ENCODE measurements around the gene MRPL19. TPM values are rescaled to one million over a fixed set of nuclear protein-coding genes. Genes with fewer than 3 reads are reported as not detected.

The MRPL19 gene
- total RNA-seq, 1 donor from 2014 or later = 70.6 TPM

DNA sequence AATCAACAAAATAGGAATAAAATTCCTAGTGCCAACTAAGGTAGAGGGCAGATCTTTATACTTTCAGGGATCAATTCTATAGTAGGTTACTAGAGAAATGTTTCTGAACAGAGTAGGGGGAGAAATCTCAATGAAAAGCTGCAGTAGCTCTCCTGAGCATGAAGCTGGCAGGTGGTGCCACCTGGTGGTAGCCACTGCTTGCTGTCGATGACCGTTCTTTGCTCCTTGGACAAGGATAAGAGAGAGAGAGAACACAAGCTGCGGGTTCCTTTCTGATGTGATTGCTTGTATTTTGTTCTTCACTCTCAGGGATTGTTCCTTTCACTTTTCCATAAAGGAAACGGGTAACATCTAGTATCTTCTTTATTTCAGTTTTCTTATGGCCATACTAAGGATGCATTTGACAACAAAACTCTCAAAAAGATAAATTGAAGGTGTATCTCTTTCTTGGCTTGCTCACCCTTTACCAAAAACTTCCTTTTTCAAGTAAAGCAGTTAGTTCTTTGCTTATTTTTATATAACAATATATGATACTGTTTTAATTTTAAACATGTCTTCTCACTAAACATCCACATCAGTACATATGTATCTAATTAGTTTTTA is 18.6 kb upstream of the MRPL19 start:
- no peak overlapping the region for H3K4me3 Mint-ChIP-seq
- H3K27ac Mint-ChIP-seq = no peak overlapping the region
- H3K9me3 Mint-ChIP-seq = no peaks in the 10 kb centered on the region
- no peaks in the 10 kb centered on the region for H3K4me1 Mint-ChIP-seq
- intact Hi-C loops (cut with micrococcal nuclease) = loop anchor here (1.0 to 10.0 kb wide), 2 partner anchors 164 to 713 kb away; no protein-coding TSS in a partner anchor
- H3K27me3 Mint-ChIP-seq = peaks cover 22% of the 10 kb centered on the region
- DNase-seq = peak; percentile 86
- no peaks in the 10 kb centered on the region for H3K36me3 Mint-ChIP-seq (ENCODE audit: low read depth)

DNA sequence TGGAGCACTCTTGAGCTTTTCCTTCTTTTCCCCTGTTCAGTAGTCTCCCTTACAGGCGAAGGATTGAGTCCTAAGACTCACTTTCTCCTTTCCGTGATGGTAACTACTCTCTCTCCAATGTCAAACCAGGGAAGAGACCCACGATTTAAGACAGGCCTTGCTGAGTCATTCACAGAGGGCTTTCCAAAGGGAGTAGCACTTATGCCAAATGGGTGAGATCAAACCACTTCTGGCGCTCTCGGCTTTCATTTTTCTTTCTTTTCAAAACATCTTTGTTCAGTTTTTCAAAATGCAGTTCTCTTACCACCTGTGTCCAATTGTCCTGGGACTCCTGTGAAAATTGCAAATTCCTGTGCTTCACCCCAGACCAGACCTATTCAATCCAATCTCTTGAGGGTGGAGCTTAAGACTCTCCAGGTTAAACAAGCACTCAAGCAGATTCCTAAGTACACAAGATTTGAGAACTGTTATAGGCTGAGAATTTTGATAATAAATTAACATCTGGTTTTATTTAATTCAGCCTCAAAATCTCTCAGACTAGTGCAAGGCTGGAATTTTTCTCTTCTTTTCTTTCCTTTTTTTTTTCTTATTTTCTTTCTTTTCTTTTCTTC is 14.4 kb upstream of the MRPL19 start:
- Mint-ChIP-seq H3K4me1 (no peaks in the 10 kb centered on the region), H3K27ac (no peak overlapping the region), H3K27me3 (peaks cover 21% of the 10 kb centered on the region), H3K4me3 (no peak overlapping the region), H3K36me3 (ENCODE audit: low read depth) (no peaks in the 10 kb centered on the region), H3K9me3 (no peaks in the 10 kb centered on the region)
- intact Hi-C loops (cut with micrococcal nuclease) = no loop called here
- no peak for DNase-seq

DNA sequence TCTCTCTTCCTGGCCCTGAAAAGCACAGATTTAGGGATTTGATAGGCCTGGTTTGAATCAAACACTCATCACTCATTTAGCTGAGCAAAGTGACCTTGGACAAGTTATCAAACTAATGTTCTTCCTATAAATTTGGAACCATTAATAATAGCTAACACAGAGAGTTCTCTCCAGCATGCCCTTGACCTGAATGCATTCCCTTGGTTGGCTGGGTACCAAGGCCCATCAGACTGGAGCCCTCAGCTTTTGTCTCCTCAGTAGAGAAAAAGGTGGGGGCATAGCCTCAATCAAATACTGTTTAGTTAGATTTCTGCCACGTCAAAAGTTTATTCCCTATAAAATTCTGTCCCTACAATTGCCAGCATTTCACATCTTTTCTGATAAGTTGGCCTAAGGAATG is 13.8 kb upstream of the MRPL19 start:
- H3K36me3 Mint-ChIP-seq (ENCODE audit: low read depth) = no peaks in the 10 kb centered on the region
- H3K9me3 Mint-ChIP-seq = no peaks in the 10 kb centered on the region
- H3K4me3 Mint-ChIP-seq = no peak overlapping the region
- H3K4me1 Mint-ChIP-seq = no peaks in the 10 kb centered on the region
- no peak for DNase-seq
- no peak overlapping the region for H3K27ac Mint-ChIP-seq
- intact Hi-C loops (cut with micrococcal nuclease) = no loop called here
- peaks cover 26% of the 10 kb centered on the region for H3K27me3 Mint-ChIP-seq

- no peaks in the 10 kb centered on the region for H3K9me3 Mint-ChIP-seq
- intact Hi-C loops (cut with micrococcal nuclease) = no loop called here
- H3K4me3 Mint-ChIP-seq = no peak overlapping the region
- no peaks in the 10 kb centered on the region for H3K36me3 Mint-ChIP-seq (ENCODE audit: low read depth)
- peaks cover 29% of the 10 kb centered on the region for H3K27me3 Mint-ChIP-seq
- DNase-seq = no peak
- no peak overlapping the region for H3K27ac Mint-ChIP-seq
- H3K4me1 Mint-ChIP-seq = no peaks in the 10 kb centered on the region
Measured at GRCh38 chr2:75633620-75634019, 13.0 kb upstream of the MRPL19 start.

- intact Hi-C loops (cut with micrococcal nuclease) = no loop called here
- Mint-ChIP-seq H3K36me3 (ENCODE audit: low read depth) (no peaks in the 10 kb centered on the region), H3K27me3 (peaks cover 29% of the 10 kb centered on the region)
Measured at GRCh38 chr2:75634945-75635344, 11.6 kb upstream of the MRPL19 start.

DNA sequence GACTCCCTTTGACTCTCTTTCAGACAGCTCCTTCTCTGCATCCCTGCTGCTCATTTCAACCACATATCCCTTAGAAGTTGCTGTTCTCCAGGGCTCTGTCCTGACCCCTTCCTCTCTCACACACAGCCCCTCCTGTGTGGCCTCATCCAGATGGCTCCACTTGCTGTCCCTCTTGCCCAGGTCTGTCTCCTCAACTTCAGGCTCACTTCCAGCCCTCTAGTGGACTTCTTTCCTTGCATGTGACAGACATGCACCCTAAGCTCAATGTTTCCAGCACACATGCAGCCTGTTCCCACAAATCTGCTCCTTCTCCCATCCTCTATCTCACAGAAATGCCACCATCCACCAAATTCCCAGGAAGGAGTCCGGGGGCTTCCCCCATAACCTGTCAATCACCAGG is 9.0 kb upstream of the MRPL19 start:
- no peak overlapping the region for H3K27ac Mint-ChIP-seq
- peaks cover 26% of the 10 kb centered on the region for H3K27me3 Mint-ChIP-seq
- H3K4me3 Mint-ChIP-seq = no peak overlapping the region
- H3K9me3 Mint-ChIP-seq = no peaks in the 10 kb centered on the region
- H3K4me1 Mint-ChIP-seq = peaks cover 1% of the 10 kb centered on the region
- H3K36me3 Mint-ChIP-seq (ENCODE audit: low read depth) = no peaks in the 10 kb centered on the region
- intact Hi-C loops (cut with micrococcal nuclease) = no loop called here
- DNase-seq = peak; percentile 50

More at GRCh38 chr2:75634945-75635344, 11.6 kb upstream of the MRPL19 start:
- Mint-ChIP-seq H3K27ac (no peak overlapping the region), H3K4me3 (no peak overlapping the region), H3K4me1 (no peaks in the 10 kb centered on the region), H3K9me3 (no peaks in the 10 kb centered on the region)
- DNase-seq = no peak

DNA sequence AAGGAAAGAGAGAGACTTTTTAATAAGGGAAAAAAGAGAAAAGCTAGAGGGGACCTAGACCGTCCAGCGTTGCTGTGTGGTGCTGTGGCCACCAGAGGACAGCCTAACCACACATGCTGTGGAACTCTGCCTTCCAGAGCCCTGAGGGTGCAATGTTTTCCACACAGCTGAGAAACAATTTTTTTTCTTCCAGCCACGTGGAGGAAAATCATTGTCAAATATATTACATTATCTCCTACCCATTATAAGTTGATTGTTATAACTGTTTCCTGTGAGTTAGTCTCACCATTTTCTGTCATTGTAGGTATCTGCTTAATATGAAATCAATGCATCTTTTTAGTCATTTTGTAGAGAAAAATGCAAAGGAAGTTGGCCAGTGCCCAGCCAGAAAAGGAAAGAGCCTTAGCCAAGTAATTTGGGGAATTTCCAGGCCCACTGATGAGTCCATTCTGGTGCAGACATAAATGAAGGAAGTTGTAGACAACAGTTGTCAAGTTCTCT is 5.9 kb upstream of the MRPL19 start:
- H3K4me1 Mint-ChIP-seq = peaks cover 1% of the 10 kb centered on the region
- no peak overlapping the region for H3K4me3 Mint-ChIP-seq
- H3K27me3 Mint-ChIP-seq = peaks cover 22% of the 10 kb centered on the region
- H3K27ac Mint-ChIP-seq = no peak overlapping the region
- intact Hi-C loops (cut with micrococcal nuclease) = loop anchor here (1.0 kb wide), 1 partner anchor 37 kb away; no protein-coding TSS in a partner anchor
- peak; percentile 85 for DNase-seq
- peaks cover 4% of the 10 kb centered on the region for H3K9me3 Mint-ChIP-seq
- H3K36me3 Mint-ChIP-seq (ENCODE audit: low read depth) = no peaks in the 10 kb centered on the region

DNA sequence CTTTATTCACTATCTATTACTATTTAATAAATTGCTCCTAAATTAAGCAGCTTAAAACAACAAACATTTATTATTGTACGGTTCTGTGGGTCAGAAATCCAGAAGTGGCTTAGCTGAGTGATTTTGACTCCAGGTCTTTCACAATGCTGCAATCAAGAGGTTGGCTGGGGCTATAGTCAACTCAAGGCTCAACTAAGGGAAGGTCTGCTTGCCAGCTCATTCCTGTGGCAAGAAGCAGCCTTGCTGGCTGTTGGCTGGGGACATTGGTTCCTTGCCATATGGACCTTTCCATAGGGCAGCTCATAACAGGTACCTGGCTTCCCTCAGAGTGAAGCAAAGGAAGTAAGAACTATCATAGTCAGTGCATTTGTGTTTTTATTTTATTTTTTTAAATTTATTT is 5.0 kb upstream of the MRPL19 start:
- H3K9me3 Mint-ChIP-seq = peaks cover 4% of the 10 kb centered on the region

GRCh38 chr2:75643980-75644379 is 2.6 kb upstream of the MRPL19 start:
- Mint-ChIP-seq H3K27ac (no peak overlapping the region), H3K9me3 (peaks cover 4% of the 10 kb centered on the region), H3K4me1 (peaks cover 13% of the 10 kb centered on the region), H3K27me3 (peaks cover 4% of the 10 kb centered on the region), H3K36me3 (ENCODE audit: low read depth) (peaks cover 7% of the 10 kb centered on the region), H3K4me3 (no peak overlapping the region)
- intact Hi-C loops (cut with micrococcal nuclease) = no loop called here
- DNase-seq = no peak

More for the DNA sequence above, 5.0 kb upstream of the MRPL19 start:
- Mint-ChIP-seq H3K4me3 (no peak overlapping the region), H3K36me3 (ENCODE audit: low read depth) (no peaks in the 10 kb centered on the region), H3K27me3 (peaks cover 17% of the 10 kb centered on the region), H3K4me1 (peaks cover 5% of the 10 kb centered on the region), H3K27ac (no peak overlapping the region)
- no peak for DNase-seq
- intact Hi-C loops (cut with micrococcal nuclease) = no loop called here

DNA sequence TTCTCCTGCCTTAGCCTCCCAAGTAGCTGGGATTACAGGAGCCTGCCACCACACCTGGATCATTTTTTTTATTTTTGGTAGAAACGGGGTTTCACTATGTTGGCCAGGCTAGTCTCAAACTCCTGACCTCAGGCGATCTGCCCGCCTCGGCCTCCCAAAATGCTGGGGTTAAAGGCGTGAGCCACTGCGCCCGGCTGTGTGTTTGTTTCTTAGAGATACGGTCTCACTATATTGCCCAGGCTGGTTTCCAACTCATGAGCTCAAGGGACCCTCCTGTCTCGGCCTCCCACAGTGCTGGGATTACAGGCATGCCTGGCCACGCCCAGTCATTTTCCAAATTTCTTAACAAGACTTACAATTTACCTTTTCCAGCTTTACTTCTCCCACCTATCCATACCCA is 940 bp upstream of the MRPL19 start:
- H3K4me1 Mint-ChIP-seq = peaks cover 17% of the 10 kb centered on the region
- peaks cover 17% of the 10 kb centered on the region for H3K36me3 Mint-ChIP-seq (ENCODE audit: low read depth)
- DNase-seq = no peak
- H3K27me3 Mint-ChIP-seq = no peaks in the 10 kb centered on the region
- peaks cover 4% of the 10 kb centered on the region for H3K9me3 Mint-ChIP-seq
- intact Hi-C loops (cut with micrococcal nuclease) = loop anchor here (1.0 to 2.0 kb wide), 2 partner anchors 65 to 687 kb away; partner anchors contain the start of genes GCFC2 and POLE4
- no peak overlapping the region for H3K4me3 Mint-ChIP-seq
- H3K27ac Mint-ChIP-seq = peak overlapping the region; percentile 97

- Mint-ChIP-seq H3K4me1 (peaks cover 16% of the 10 kb centered on the region), H3K27ac (peak overlapping the region; percentile 97), H3K36me3 (ENCODE audit: low read depth) (peaks cover 19% of the 10 kb centered on the region), H3K4me3 (peak overlapping the region; percentile 94), H3K27me3 (no peaks in the 10 kb centered on the region), H3K9me3 (peaks cover 4% of the 10 kb centered on the region)
- no peak for DNase-seq
- intact Hi-C loops (cut with micrococcal nuclease) = loop anchor here (1.0 to 2.0 kb wide), 2 partner anchors 64 to 687 kb away; partner anchors contain the start of genes GCFC2 and POLE4
Measured at GRCh38 chr2:75646090-75646582, 447 bp upstream of the MRPL19 start.

GRCh38 chr2:75647771-75648170 is 1.2 kb downstream of the MRPL19 start:
- peak overlapping the region; percentile 94 for H3K4me3 Mint-ChIP-seq
- H3K36me3 Mint-ChIP-seq (ENCODE audit: low read depth) = peaks cover 29% of the 10 kb centered on the region
- DNase-seq = no peak
- peak overlapping the region; percentile 97 for H3K27ac Mint-ChIP-seq
- H3K27me3 Mint-ChIP-seq = no peaks in the 10 kb centered on the region
- peaks cover 4% of the 10 kb centered on the region for H3K9me3 Mint-ChIP-seq
- intact Hi-C loops (cut with micrococcal nuclease) = loop anchor here (2.0 kb wide), 1 partner anchor 689 kb away; the partner anchor contains the start of gene POLE4
- H3K4me1 Mint-ChIP-seq = peaks cover 17% of the 10 kb centered on the region

GRCh38 chr2:75654012-75654411 is 7.4 kb downstream of the MRPL19 start:
- intact Hi-C loops (cut with micrococcal nuclease) = no loop called here
- Mint-ChIP-seq H3K27ac (no peak overlapping the region), H3K36me3 (ENCODE audit: low read depth) (peaks cover 75% of the 10 kb centered on the region), H3K4me1 (peaks cover 10% of the 10 kb centered on the region), H3K27me3 (no peaks in the 10 kb centered on the region), H3K9me3 (peaks cover 3% of the 10 kb centered on the region), H3K4me3 (no peak overlapping the region)
- no peak for DNase-seq

DNA sequence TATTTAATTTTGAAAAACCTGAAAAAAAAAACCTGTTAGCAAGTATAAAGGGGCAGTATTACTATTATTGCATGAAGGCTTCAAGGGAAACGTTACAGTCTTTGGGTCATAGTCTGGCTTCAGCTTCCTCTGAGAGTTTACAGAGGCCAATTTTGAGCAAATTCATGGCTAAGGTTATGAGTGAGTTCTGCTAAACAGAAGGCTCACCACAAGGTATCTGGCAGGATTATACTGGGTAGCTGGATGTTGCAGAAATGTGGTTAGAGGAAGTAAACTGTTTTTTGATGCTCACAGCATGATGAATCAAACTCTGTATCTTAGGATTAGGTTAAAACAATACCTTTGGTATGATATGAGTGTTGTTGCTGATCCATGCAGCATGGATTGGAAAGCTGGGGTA is 9.3 kb downstream of the MRPL19 start:
- peaks cover 3% of the 10 kb centered on the region for H3K9me3 Mint-ChIP-seq
- no peak overlapping the region for H3K4me3 Mint-ChIP-seq
- peaks cover 79% of the 10 kb centered on the region for H3K36me3 Mint-ChIP-seq (ENCODE audit: low read depth)
- no peak overlapping the region for H3K27ac Mint-ChIP-seq
- H3K27me3 Mint-ChIP-seq = no peaks in the 10 kb centered on the region
- no peak for DNase-seq
- intact Hi-C loops (cut with micrococcal nuclease) = no loop called here
- H3K4me1 Mint-ChIP-seq = peaks cover 5% of the 10 kb centered on the region
